ENCODE measurements around the gene NGLY1. TPM values are rescaled to one million over a fixed set of nuclear protein-coding genes. Genes with fewer than 3 reads are reported as not detected.

NGLY1 gene
- total RNA-seq, 1 experiment from 2014 or later: 29.4 TPM

DNA sequence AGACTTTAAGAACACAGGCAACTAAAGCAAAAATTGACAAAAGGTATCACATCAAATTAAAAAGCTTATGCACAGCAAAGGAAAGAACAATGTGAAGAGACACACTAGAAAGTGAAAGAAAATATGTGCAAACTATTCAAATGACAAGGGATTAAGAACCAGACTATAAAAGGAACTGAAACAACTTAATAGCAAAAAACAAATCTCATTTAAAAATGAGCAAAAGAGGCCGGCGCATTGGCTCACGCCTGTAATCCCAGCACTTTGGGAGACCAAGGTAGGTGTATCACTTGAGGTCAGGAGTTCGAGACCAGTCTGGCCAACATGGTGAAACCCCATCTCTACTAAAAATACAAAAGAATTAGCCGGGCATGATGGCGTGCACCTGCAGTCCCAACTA is 14.4 kb downstream of the NGLY1 start:
- Histone ChIP-seq H3K27ac (ENCODE audit: low read depth, low read length) (no peak overlapping the region), H3K4me1 (ENCODE audit: control insufficient read depth in 1 of 2, insufficient read depth in 2 of 2, low read length in 2 of 2) (no peaks in the 10 kb centered on the region), H3K36me3 (ENCODE audit: control insufficient read depth in 1 of 2, insufficient read depth in 2 of 2, low read length in 2 of 2) (peaks cover under 1 to 7% of the 10 kb centered on the region in 2 experiments; a peak in 1 of 4 replicates), H3K27me3 (ENCODE audit: insufficient read depth, low read length) (no peaks in the 10 kb centered on the region), H3K79me2 (ENCODE audit: insufficient read depth, low read length) (peaks cover 3% of the 10 kb centered on the region; the same call in 1 of the 2 replicates), H3K4me3 (replicated peaks in 1 of 2; ENCODE audit: low read depth in 1 of 2, low read length in 2 of 2) (no peak overlapping the region), H3K4me2 (ENCODE audit: low read length) (no peak overlapping the region), H3K9me3 (ENCODE audit: control insufficient read depth in 1 of 2, insufficient read depth in 1 of 2, low read depth in 1 of 2, low read length in 2 of 2) (no peaks in the 10 kb centered on the region), H2AFZ (ENCODE audit: low read depth, low read length, poor library complexity, severe bottlenecking) (no peak overlapping the region), H3K9me2 (ENCODE audit: insufficient read depth) (no peaks in the 10 kb centered on the region), H4K20me1 (ENCODE audit: insufficient read depth) (0 out of 2 replicates have a peak, but pooled peaks cover 3% of the 10 kb centered on the region), H3K9ac (ENCODE audit: low read length) (no peak overlapping the region)
- RAD21 ChIA-PET (ENCODE audit: low non-redundant PET in 1 of 2, low total read pairs in 2 of 2, uncharacterized antibody in 2 of 2, unreplicated experiment in 2 of 2): no interaction called here
- ATAC-seq (no peak), DNase-seq (ENCODE audit: low read depth, low spot score) (no peak)
- no peak for TF ChIP-seq TCF7L2 (IDR thresholded peaks at IDR 0.05; ENCODE audit: borderline replicate concordance, extremely low read depth, insufficient read depth, insufficient read length)
- no peak for TF ChIP-seq SP1 (IDR thresholded peaks at IDR 0.05; ENCODE audit: low read depth)
- TF ChIP-seq RAD21 (IDR thresholded peaks at IDR 0.05; ENCODE audit: low read depth): no peak
- no peak for TF ChIP-seq EGR1 (IDR thresholded peaks at IDR 0.05; ENCODE audit: low read depth)
- BruUV-seq (replicated peaks): no TSS peak
- POLR2A ChIA-PET: no interaction called here
- intact Hi-C loops (cut with micrococcal nuclease): no loop called here
- CTCF ChIA-PET: no interaction called here

DNA sequence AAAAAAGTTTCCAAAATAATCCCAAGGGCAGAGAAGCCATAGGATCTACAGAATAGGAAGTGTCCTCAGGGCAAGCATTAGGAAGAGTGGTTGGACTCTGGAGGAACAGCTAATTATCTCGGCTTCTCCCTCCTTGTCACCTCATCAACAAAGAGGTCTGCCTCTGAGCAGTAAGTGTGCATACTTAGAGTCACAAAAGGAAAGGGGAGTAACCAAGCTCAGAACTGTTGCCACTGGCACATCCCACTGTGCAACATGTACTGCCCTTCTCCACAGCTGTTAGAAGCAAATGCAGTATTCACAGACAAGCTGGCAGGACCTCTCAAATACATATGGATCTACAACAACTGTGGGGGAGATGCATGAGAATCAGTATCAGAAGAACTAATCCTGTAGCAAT is 31.5 kb downstream of the NGLY1 start:
- no peak overlapping the region for H3K4me3 ChIP-seq (replicated peaks in 1 of 2; ENCODE audit: low read depth in 1 of 2, low read length in 2 of 2)
- no peak overlapping the region for H2AFZ ChIP-seq (ENCODE audit: low read depth, low read length, poor library complexity, severe bottlenecking)
- no peak for ATAC-seq
- ChIA-PET RAD21 (ENCODE audit: low non-redundant PET in 1 of 2, low total read pairs in 2 of 2, uncharacterized antibody in 2 of 2, unreplicated experiment in 2 of 2) (no interaction called here), CTCF (no interaction called here), POLR2A (no interaction called here)
- intact Hi-C loops (cut with micrococcal nuclease): no loop called here
- no peak overlapping the region for H3K4me2 ChIP-seq (ENCODE audit: low read length)
- H3K79me2 ChIP-seq (ENCODE audit: insufficient read depth, low read length): no peaks in the 10 kb centered on the region; the same call in 1 of the 2 replicates
- BruUV-seq (replicated peaks): no TSS peak
- H3K9ac ChIP-seq (ENCODE audit: low read length): no peak overlapping the region
- peaks cover 0 to 12% of the 10 kb centered on the region in 2 experiments; a peak in 2 of 4 replicates for H3K4me1 ChIP-seq (ENCODE audit: control insufficient read depth in 1 of 2, insufficient read depth in 2 of 2, low read length in 2 of 2)
- no peaks in the 10 kb centered on the region for H3K9me2 ChIP-seq (ENCODE audit: insufficient read depth)
- H3K27ac ChIP-seq (ENCODE audit: low read depth, low read length): no peak overlapping the region
- H3K27me3 ChIP-seq (ENCODE audit: insufficient read depth, low read length): no peaks in the 10 kb centered on the region
- peaks cover 11 to 19% of the 10 kb centered on the region in 2 experiments; a peak in 3 of 4 replicates for H3K36me3 ChIP-seq (ENCODE audit: control insufficient read depth in 1 of 2, insufficient read depth in 2 of 2, low read length in 2 of 2)
- no peak for DNase-seq (ENCODE audit: low read depth, low spot score)
- no peaks in the 10 kb centered on the region for H4K20me1 ChIP-seq (ENCODE audit: insufficient read depth)
- H3K9me3 ChIP-seq (ENCODE audit: control insufficient read depth in 1 of 2, insufficient read depth in 1 of 2, low read depth in 1 of 2, low read length in 2 of 2): no peaks in the 10 kb centered on the region
- TF ChIP-seq ZFX (IDR thresholded peaks at IDR 0.05) (no peak), CEBPB (IDR thresholded peaks at IDR 0.05; ENCODE audit: low read depth) (no peak), YY1 (IDR thresholded peaks at IDR 0.05; ENCODE audit: extremely low read depth, insufficient replicate concordance, low read depth, low read length) (no peak), EGR1 (IDR thresholded peaks at IDR 0.05; ENCODE audit: low read depth) (no peak), SIN3A (IDR thresholded peaks at IDR 0.05; ENCODE audit: low read depth) (no peak), POLR2A (IDR thresholded peaks at IDR 0.05; ENCODE audit: borderline replicate concordance, extremely low read depth, insufficient read depth, insufficient read length) (no peak), ELF1 (IDR thresholded peaks at IDR 0.05; ENCODE audit: borderline replicate concordance, low read depth) (no peak), FOSL1 (IDR thresholded peaks at IDR 0.05; ENCODE audit: low read depth) (no peak), SRF (IDR thresholded peaks at IDR 0.05; ENCODE audit: low read depth) (no peak), ZNF274 (IDR thresholded peaks at IDR 0.05; ENCODE audit: low read depth, low read length) (no peak)
- TF ChIP-seq, protein P1, sequence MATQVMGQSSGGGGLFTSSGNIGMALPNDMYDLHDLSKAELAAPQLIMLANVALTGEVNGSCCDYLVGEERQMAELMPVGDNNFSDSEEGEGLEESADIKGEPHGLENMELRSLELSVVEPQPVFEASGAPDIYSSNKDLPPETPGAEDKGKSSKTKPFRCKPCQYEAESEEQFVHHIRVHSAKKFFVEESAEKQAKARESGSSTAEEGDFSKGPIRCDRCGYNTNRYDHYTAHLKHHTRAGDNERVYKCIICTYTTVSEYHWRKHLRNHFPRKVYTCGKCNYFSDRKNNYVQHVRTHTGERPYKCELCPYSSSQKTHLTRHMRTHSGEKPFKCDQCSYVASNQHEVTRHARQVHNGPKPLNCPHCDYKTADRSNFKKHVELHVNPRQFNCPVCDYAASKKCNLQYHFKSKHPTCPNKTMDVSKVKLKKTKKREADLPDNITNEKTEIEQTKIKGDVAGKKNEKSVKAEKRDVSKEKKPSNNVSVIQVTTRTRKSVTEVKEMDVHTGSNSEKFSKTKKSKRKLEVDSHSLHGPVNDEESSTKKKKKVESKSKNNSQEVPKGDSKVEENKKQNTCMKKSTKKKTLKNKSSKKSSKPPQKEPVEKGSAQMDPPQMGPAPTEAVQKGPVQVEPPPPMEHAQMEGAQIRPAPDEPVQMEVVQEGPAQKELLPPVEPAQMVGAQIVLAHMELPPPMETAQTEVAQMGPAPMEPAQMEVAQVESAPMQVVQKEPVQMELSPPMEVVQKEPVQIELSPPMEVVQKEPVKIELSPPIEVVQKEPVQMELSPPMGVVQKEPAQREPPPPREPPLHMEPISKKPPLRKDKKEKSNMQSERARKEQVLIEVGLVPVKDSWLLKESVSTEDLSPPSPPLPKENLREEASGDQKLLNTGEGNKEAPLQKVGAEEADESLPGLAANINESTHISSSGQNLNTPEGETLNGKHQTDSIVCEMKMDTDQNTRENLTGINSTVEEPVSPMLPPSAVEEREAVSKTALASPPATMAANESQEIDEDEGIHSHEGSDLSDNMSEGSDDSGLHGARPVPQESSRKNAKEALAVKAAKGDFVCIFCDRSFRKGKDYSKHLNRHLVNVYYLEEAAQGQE (IDR thresholded peaks at IDR 0.05; ENCODE audit: low read depth): no peak
- TF ChIP-seq, protein P2, sequence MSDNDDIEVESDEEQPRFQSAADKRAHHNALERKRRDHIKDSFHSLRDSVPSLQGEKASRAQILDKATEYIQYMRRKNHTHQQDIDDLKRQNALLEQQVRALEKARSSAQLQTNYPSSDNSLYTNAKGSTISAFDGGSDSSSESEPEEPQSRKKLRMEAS (IDR thresholded peaks at IDR 0.05): no peak
- TF ChIP-seq, protein P3, sequence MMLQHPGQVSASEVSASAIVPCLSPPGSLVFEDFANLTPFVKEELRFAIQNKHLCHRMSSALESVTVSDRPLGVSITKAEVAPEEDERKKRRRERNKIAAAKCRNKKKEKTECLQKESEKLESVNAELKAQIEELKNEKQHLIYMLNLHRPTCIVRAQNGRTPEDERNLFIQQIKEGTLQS (IDR thresholded peaks at IDR 0.05): no peak
- TF ChIP-seq, protein P4, sequence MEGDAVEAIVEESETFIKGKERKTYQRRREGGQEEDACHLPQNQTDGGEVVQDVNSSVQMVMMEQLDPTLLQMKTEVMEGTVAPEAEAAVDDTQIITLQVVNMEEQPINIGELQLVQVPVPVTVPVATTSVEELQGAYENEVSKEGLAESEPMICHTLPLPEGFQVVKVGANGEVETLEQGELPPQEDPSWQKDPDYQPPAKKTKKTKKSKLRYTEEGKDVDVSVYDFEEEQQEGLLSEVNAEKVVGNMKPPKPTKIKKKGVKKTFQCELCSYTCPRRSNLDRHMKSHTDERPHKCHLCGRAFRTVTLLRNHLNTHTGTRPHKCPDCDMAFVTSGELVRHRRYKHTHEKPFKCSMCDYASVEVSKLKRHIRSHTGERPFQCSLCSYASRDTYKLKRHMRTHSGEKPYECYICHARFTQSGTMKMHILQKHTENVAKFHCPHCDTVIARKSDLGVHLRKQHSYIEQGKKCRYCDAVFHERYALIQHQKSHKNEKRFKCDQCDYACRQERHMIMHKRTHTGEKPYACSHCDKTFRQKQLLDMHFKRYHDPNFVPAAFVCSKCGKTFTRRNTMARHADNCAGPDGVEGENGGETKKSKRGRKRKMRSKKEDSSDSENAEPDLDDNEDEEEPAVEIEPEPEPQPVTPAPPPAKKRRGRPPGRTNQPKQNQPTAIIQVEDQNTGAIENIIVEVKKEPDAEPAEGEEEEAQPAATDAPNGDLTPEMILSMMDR (IDR thresholded peaks at IDR 0.05 in 2 of 3, conservative IDR thresholded peaks at IDR 0.05 in 1 of 3; ENCODE audit: borderline replicate concordance in 1 of 3, insufficient read depth in 1 of 3, low read depth in 2 of 3, low read length in 2 of 3): no peak
